CD1c-positive myeloid dendritic cell (primary cell): ENCODE results near the gene TBR1.

Experiments
- DNase-seq: peaks from one replicate; pipeline ENCODE4 v3.0.0-alpha.2; 2016; ENCODE audit errors: extremely low spot score

The TBR1 gene

DNA sequence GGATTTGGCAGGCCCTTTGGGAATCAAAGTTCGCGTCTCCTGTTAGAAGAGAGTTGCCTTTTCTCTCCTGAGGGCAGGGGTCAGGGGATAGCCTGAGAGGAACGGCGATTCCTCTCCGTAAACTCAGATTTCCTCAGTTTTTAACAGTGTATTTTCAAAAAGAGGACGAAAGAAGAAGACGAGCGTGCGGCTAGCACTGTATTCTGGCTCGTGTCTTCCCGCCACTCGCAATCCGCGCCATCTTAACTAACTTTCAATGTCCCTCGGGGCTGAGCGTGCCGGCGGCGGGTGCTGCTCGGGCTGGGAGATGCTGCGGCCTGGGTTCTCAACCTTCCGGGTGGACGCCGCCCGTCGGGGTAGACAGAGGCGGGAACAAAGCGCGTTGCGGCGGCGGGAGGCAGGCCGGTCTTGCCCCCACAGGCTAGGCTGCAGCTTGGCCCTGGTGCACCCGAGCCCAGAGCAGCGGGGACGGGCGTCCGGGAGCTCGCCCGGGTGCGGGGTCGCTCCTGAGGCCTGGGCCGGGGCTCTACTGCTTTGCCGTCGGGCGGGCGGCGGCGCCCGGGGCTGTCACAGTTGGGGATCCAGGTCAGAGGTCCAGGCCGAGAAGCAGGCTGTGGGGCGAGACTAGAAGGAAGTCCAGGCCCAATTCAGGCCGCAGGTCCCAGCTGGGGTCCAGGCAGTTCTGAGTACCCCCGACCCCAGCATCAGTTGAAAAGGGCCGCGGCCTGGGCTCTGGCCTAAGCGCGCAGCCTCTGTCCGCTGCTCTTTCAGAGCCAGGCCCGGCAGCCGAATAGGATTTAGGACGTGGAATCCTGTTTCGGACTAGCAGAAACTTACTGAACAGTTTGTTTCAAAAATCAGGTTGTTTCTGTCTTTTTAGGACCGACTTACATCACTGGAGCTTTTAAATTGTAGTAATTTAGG lies 11.8 kb downstream of the TBR1 start:
- no peak for DNase-seq

DNA sequence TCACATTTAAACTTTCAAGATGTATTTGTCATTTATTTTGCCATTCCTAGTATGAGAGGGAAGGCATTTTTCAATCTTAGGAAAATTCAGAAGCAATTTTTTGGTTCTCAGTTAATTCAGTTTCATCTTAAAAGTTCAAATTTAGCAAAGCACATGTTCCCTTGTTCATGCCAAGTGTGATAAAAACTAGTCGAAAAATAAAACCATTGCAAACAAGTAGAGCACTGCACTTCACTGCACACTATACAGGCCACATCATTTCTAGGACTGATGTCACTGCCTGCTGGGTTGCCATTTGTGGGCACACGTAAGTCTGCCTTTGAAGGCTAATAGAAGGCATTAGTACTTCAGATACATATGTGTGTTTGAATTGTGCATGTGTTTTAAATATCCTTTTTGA lies 14.3 kb downstream of the TBR1 start:
- DNase-seq: no peak

DNA sequence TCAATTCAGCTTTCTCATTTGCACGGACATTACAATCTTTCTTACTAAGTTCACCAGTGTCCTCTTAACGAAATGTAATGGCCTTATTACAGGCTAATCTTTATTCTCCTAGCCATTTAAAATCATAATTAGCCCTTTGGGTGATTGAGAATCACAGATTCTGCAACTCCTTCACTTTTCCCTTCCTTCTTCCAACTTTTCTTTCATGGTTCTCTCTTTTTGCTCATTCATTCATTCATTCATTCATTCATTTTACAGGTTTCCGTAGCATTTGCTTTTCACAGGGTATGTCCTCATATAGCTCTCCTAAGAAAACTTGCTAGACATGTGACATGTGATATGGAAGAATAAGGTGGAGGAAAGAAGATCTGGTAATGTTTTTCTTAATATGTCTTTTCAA lies 16.0 kb downstream of the TBR1 start:
- DNase-seq: no peak

DNA sequence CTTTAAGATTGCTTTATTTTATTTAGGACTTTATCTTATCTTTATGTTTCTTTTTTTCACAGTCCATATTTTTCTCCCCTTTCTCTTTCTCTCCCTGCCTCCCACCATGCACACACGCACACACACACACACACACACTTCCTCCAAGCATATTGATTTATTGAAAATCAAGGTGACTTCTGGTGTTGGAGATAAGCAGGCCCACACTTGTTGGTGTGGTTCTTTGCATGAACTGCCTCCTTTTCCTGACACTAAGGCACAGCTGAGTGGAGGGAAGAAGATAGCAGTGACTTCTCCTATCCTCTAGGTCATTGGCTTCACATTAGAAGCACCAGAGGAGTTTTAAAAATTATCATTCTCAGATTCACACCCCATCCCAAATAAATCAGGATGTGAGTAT lies 18.0 kb downstream of the TBR1 start:
- no peak for DNase-seq

DNA sequence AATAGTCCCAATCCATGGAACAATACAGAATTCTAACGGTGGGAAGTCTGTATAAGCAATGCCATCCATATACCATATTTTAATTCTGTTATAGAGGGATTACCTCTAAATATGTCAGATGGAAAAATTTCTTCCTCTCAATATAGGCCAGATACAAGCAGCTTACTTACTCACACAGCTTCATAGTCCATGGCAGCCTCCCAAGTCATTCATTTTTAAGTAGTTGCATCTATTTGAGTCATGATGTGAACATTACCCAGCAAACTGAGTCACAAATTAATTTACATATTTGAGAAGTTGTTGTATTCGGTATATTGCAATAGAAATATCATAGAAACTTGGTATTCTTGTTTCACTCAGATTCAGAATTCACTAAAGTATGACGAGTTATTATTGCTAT lies 20.3 kb downstream of the TBR1 start:
- no peak for DNase-seq

DNA sequence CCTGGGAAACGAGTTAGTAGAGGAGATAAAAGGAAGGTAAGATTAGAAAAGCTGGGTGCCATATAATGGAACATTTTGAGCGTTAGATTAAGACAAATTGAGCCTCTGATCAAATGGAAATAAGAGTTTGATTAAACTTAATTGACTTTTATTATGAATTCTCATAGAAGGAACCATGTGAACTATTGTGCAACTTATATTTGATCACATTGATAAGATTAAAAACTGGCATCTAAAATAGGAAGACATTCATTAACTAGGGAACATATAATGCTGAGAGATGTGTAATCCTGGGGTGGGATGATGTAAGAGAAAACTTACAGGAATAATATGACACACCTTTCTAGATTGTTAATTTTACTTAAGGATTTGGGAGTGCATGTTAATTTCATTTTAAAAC lies 22.5 kb downstream of the TBR1 start:
- DNase-seq: no peak

DNA sequence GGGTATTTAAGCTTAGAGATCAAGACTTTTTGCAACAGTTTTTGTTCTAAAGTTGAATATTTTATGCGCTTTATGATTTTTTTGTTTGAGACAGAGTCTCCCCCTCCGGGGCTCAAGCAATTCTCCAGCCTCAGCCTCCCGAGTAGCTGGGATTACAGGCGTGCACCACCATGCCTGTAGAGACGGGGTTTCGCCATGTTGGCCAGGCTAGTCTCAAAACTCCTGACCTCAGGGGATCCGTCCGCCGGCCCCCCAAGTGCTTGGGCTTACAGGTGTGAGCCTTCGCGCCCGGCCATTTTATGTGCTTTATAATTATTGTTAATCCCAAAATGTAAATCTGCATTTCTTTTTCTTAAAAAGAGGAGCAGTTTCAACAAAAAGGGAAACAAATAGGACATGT lies 29.0 kb downstream of the TBR1 start:
- no peak for DNase-seq

DNA sequence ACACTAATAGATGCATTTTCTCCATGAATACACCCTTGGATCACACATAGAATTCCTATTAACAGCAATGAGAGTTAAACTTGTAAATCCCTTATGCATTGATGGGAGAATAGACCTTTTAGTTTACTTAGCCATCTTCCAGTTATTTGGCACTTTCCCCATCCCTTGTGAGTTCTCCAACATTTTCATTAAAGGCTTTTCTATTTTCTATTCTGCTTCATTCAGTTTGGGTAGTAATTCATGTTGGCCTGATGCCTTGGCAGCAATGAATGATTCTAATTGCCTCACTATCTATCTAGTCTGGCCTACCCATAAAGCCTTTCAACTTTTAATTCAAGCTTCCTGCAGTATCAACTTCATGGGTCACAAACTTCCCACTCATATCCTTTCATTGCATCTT lies 32.3 kb downstream of the TBR1 start:
- no peak for DNase-seq

DNA sequence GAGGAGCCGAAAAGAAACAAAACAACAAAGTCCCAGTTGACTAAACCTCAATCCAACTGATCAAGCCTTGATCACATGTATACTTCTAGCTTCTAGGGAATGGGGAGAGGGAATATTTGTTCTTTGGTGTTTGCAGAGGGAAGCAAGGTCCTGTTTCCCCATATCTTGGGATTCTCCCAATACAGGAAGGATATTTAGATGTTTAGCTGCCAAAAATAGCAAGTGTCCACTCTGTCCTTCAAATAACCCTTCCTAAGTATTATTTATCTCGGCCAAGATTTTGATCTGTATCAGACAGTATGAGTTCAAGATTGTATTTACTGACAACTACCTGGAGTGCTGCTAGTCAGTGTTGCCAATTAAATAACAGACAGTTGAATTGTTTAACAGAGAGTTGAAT lies 55.5 kb downstream of the TBR1 start:
- DNase-seq: no peak

DNA sequence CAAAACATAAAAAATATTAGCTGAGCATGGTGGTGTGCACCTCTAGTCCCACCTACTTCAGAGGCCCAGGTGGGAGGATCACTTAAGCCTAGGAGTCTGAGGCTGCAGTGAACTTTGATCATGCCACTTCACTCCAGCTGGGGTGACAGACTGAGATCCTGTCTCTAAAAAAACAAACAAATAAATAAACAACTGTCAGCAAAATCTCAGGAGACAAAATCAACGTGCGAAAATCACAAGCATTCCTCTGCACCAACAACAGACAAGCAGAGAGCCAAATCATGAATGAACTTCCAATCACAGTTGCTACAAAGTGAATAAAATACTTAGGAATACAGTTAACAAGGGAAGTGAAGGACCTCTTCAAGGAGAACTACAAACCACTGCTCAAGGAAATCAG lies 58.8 kb downstream of the TBR1 start:
- no peak for DNase-seq
